CD4-positive, alpha-beta memory T cell (primary cell): Measurements from ENCODE around the gene DTD1. TPM values are rescaled to one million over a fixed set of nuclear protein-coding genes. Genes with fewer than 3 reads are reported as not detected.
A peak's percentile ranks its signal among the peaks of the same experiment; 100 is the strongest.

Source experiments
- CTCF ChIA-PET: fragments of 350-600 bp; sonication (Branson Sonifier 250); formaldehyde crosslinking; loops from one replicate; lab custom pipeline; 2021; ENCODE audit warnings: inconsistent platforms; ENCODE audit not compliant: partially characterized antibody; lab: Charles Lee
- POLR2A ChIA-PET: fragments of 350-600 bp; sonication (Branson Sonifier 250); formaldehyde crosslinking; loops from one replicate; lab custom pipeline; 2021; ENCODE audit not compliant: partially characterized antibody; lab: Charles Lee
- DNase-seq, 5 donors: peaks; one replicate each; pipeline versions ENCODE4 v3.0.0 to v3.0.0-alpha.2; 2020 to 2022; ENCODE audit warnings: mixed read lengths in 1 of 5
- H3K27ac ChIP-seq: one replicate; pipeline ENCODE4 v1.7.0; 2013; ENCODE audit warnings: low read depth, low read length
- H3K27me3 ChIP-seq: 2 replicates; pipeline ENCODE4 v1.7.0; 2013; ENCODE audit warnings: mild to moderate bottlenecking, low read length, moderate library complexity; ENCODE audit not compliant: insufficient read depth
- H3K36me3 ChIP-seq: 2 replicates; pipeline ENCODE4 v1.7.0; 2013; ENCODE audit warnings: mild to moderate bottlenecking, low read length, moderate library complexity; ENCODE audit not compliant: insufficient read depth
- H3K4me1 ChIP-seq: 2 replicates; pipeline ENCODE4 v1.7.0; 2013; ENCODE audit warnings: mild to moderate bottlenecking, low read length, moderate library complexity; ENCODE audit not compliant: insufficient read depth
- H3K4me3 ChIP-seq, 2 donors: one replicate each; pipeline ENCODE4 v1.7.0; 2013; ENCODE audit warnings: low read length in 2 of 2, mild to moderate bottlenecking in 1 of 2
- H3K9me3 ChIP-seq, 2 donors: one replicate each; pipeline ENCODE4 v1.7.0; 2013; ENCODE audit warnings: low read length in 2 of 2, control low read depth in 1 of 2; ENCODE audit not compliant: control insufficient read depth in 1 of 2
- H3K27ac Mint-ChIP-seq, 7 donors: one replicate each; pipeline ENCODE4 v1.8.0; 2020 to 2021; ENCODE audit warnings: mixed read lengths in 7 of 7, mild to moderate bottlenecking in 6 of 7, inconsistent platforms in 3 of 7, moderate library complexity in 3 of 7
- H3K27me3 Mint-ChIP-seq, 2 donors: one replicate each; pipeline ENCODE4 v1.8.0; 2020 to 2021; ENCODE audit warnings: mixed read lengths in 2 of 2
- H3K36me3 Mint-ChIP-seq, 2 donors: one replicate each; pipeline ENCODE4 v1.8.0; 2020 to 2021; ENCODE audit warnings: mixed read lengths in 2 of 2, inconsistent platforms in 1 of 2, mild to moderate bottlenecking in 1 of 2
- H3K4me1 Mint-ChIP-seq, 4 donors: one replicate each; pipeline ENCODE4 v1.8.0; 2020 to 2021; ENCODE audit warnings: mixed read lengths in 4 of 4, mild to moderate bottlenecking in 1 of 4
- H3K4me3 Mint-ChIP-seq, 8 donors: one replicate each; pipeline ENCODE4 v1.8.0; 2020 to 2021; ENCODE audit warnings: mixed read lengths in 8 of 8, mild to moderate bottlenecking in 7 of 8, moderate library complexity in 6 of 8, inconsistent platforms in 3 of 8
- H3K9me3 Mint-ChIP-seq, 8 donors: one replicate each; pipeline ENCODE4 v1.8.0; 2020 to 2021; ENCODE audit warnings: mixed read lengths in 8 of 8, mild to moderate bottlenecking in 5 of 8, inconsistent platforms in 3 of 8, moderate library complexity in 1 of 8
- intact Hi-C: fragments of 100-400 bp; cut with micrococcal nuclease; formaldehyde crosslinking; loops from one replicate; pipeline ENCODE4 v1.15.1; 2023
- polyA plus RNA-seq, 2 donors: library from polyadenylated mRNA; unstranded; fragments of 300-500 nt; fragmentation: Illumina TruSeq; gene quantifications; one replicate each; pipeline ENCODE4 v1.2.3, GENCODE V29; 2021
- total RNA-seq, 2 experiments: library from RNA; stranded (reverse); gene quantifications; one replicate each; pipeline ENCODE4 v1.2.3, GENCODE V29; 2021

The DTD1 gene
- total and polyA plus RNA-seq, 4 experiments from 2014 or later = 15.9 to 61.8 (median 38.0) TPM

DNA sequence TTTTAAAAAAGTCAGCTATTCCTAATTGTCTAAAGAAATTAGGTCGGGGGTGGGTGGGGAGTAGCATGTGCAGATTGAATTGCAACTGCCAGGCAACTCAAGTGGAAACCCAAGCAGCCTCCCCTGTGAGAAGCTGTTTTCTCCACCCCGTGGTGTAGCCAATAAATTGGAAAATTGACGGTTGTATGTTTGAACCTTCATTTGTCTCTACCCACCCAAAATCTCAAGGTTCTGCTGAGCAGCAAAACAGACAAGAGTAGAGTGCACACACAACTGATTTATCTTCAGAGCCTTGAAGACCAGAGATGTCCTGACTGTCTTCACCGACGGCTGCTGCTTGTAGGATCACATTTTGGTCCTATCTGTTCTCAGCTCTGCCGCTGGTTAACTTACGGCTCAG, 88.5 kb downstream of the DTD1 start:
- POLR2A ChIA-PET = no interaction called here
- Mint-ChIP-seq H3K36me3 (peaks cover 9 to 15% of the 10 kb centered on the region in 2 donors), H3K9me3 (no peaks in the 10 kb centered on the region), H3K27me3 (no peaks in the 10 kb centered on the region), H3K4me3 (no peak overlapping the region), H3K27ac (no peak overlapping the region), H3K4me1 (peaks cover 20 to 41% (median 24%) of the 10 kb centered on the region in 4 donors)
- CTCF ChIA-PET = no interaction called here
- Histone ChIP-seq H3K27me3 (no peaks in the 10 kb centered on the region), H3K27ac (no peak overlapping the region), H3K4me3 (no peak overlapping the region), H3K36me3 (no peaks in the 10 kb centered on the region), H3K4me1 (no peaks in the 10 kb centered on the region), H3K9me3 (no peaks in the 10 kb centered on the region)
- intact Hi-C loops = no loop called here
- no peak for DNase-seq

- peaks cover 20 to 34% (median 24%) of the 10 kb centered on the region in 4 donors for H3K4me1 Mint-ChIP-seq
Observed at GRCh38 chr20:18677126-18677525, 89.3 kb downstream of the DTD1 start.

GRCh38 chr20:18678549-18679419, 90.9 kb downstream of the DTD1 start:
- Mint-ChIP-seq H3K27ac (peak overlapping the region in 5 of 7 donors; percentile 20 to 91 (median 65)), H3K4me1 (peaks cover 20 to 34% (median 24%) of the 10 kb centered on the region in 4 donors), H3K27me3 (no peaks in the 10 kb centered on the region), H3K36me3 (peaks cover 9 to 27% of the 10 kb centered on the region in 2 donors), H3K4me3 (peak overlapping the region in 1 of 8 donors; percentile 19), H3K9me3 (no peaks in the 10 kb centered on the region)
- peak in 4 of 5 donors; percentile 0 to 30 (median 8) for DNase-seq
- ChIA-PET CTCF (no interaction called here), POLR2A (no interaction called here)
- Histone ChIP-seq H3K36me3 (no peaks in the 10 kb centered on the region), H3K27me3 (no peaks in the 10 kb centered on the region), H3K4me1 (no peaks in the 10 kb centered on the region), H3K4me3 (no peak overlapping the region), H3K9me3 (no peaks in the 10 kb centered on the region), H3K27ac (no peak overlapping the region)
- intact Hi-C loops = no loop called here

More at GRCh38 chr20:18677126-18677525, 89.3 kb downstream of the DTD1 start:
- CTCF ChIA-PET = no interaction called here
- Mint-ChIP-seq H3K36me3 (peaks cover 9 to 23% of the 10 kb centered on the region in 2 donors), H3K27ac (peak overlapping the region in 1 of 7 donors; percentile 22), H3K27me3 (no peaks in the 10 kb centered on the region), H3K4me3 (no peak overlapping the region), H3K9me3 (no peaks in the 10 kb centered on the region)
- Histone ChIP-seq H3K9me3 (no peaks in the 10 kb centered on the region), H3K4me3 (no peak overlapping the region), H3K27me3 (no peaks in the 10 kb centered on the region), H3K36me3 (no peaks in the 10 kb centered on the region), H3K27ac (no peak overlapping the region), H3K4me1 (no peaks in the 10 kb centered on the region)
- DNase-seq = no peak
- intact Hi-C loops = no loop called here
- POLR2A ChIA-PET = no interaction called here

DNA sequence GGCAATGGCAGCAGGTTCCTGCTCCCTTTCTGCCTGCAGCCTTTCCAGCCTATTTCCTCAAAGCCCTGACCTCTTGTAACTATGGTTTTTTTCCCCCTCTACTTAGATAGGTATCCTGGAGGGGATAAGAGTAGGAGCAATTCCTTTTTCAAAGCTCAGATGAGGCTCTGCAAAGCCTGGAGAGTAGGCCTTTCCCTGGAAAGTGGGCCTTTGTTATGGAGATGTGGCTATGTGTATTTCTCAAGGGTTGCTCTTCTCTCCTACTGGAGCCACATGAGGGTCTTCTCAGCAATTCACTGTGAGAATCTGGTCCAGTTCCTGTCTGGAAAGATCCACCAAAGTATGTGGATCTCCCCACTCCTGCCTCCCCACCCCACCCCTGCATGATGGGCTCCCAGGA, 96.0 kb downstream of the DTD1 start:
- H3K4me1 Mint-ChIP-seq = peaks cover 12 to 19% (median 12%) of the 10 kb centered on the region in 4 donors
- peak overlapping the region in 1 of 7 donors; percentile 50 for H3K27ac Mint-ChIP-seq
- intact Hi-C loops = no loop called here
- Histone ChIP-seq H3K4me1 (no peaks in the 10 kb centered on the region), H3K4me3 (no peak overlapping the region), H3K27me3 (no peaks in the 10 kb centered on the region), H3K36me3 (no peaks in the 10 kb centered on the region), H3K27ac (no peak overlapping the region), H3K9me3 (no peaks in the 10 kb centered on the region)
- no peaks in the 10 kb centered on the region for H3K27me3 Mint-ChIP-seq
- H3K9me3 Mint-ChIP-seq = no peaks in the 10 kb centered on the region
- DNase-seq = no peak
- H3K4me3 Mint-ChIP-seq = no peak overlapping the region
- CTCF ChIA-PET = no interaction called here
- peaks cover 0 to 24% of the 10 kb centered on the region in 2 donors for H3K36me3 Mint-ChIP-seq
- POLR2A ChIA-PET = no interaction called here

GRCh38 chr20:18684775-18685174, 96.9 kb downstream of the DTD1 start:
- H3K9me3 Mint-ChIP-seq = no peaks in the 10 kb centered on the region
- POLR2A ChIA-PET = no interaction called here
- peaks cover 2 to 15% (median 7%) of the 10 kb centered on the region in 4 donors for H3K4me1 Mint-ChIP-seq

DNA sequence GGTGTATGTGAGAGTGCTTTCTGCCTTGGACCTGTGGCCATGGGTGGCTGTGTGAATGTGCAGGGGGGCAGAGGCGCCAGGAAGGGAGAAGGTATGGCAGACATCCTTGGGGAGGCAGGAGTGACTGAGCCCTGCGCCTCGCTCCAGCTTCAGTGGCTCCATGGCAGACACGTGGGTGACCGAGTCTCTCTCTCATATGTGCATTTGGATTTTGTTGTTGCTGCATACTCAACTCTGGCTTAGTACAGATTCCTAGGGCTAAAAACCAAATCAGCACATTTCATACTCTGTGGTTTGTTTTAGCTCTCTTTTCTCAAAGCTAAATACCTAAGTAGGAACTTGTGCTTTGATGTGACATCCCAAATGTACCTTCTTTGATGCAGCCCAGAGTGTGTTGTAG, 97.6 kb downstream of the DTD1 start:
- no peak overlapping the region for H3K4me3 Mint-ChIP-seq

More at GRCh38 chr20:18684775-18685174, 96.9 kb downstream of the DTD1 start:
- Histone ChIP-seq H3K36me3 (no peaks in the 10 kb centered on the region), H3K4me1 (no peaks in the 10 kb centered on the region), H3K4me3 (no peak overlapping the region), H3K27ac (no peak overlapping the region), H3K9me3 (no peaks in the 10 kb centered on the region), H3K27me3 (no peaks in the 10 kb centered on the region)
- peaks cover 1 to 24% of the 10 kb centered on the region in 2 donors for H3K36me3 Mint-ChIP-seq
- CTCF ChIA-PET = no interaction called here
- no peak overlapping the region for H3K4me3 Mint-ChIP-seq
- H3K27me3 Mint-ChIP-seq = no peaks in the 10 kb centered on the region
- H3K27ac Mint-ChIP-seq = peak overlapping the region in 1 of 7 donors; percentile 10
- DNase-seq = no peak
- intact Hi-C loops = no loop called here

DNA sequence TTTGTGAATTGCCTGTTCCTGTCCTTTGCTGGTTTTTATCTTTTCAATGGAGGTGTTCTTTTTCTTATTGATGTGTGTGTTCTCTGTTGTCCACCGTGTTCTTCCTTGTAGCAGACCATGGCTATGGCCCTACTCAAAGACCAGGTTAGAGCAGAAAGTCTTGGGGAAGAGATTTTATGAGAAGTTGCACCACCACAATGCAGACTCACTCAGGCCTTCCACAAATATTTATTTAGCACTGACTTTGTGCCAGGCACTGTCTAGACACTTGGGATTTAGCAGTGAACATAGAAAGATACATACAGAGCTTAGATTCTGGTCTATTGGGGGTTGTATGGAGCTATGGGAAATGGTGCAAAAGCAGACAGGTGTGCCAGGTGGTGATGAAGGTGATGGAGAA, 98.8 kb downstream of the DTD1 start:
- CTCF ChIA-PET = no interaction called here
- Histone ChIP-seq H3K9me3 (no peaks in the 10 kb centered on the region), H3K27me3 (no peaks in the 10 kb centered on the region), H3K4me1 (no peaks in the 10 kb centered on the region), H3K36me3 (no peaks in the 10 kb centered on the region), H3K4me3 (no peak overlapping the region), H3K27ac (no peak overlapping the region)
- Mint-ChIP-seq H3K9me3 (no peaks in the 10 kb centered on the region), H3K36me3 (peaks cover 1 to 16% of the 10 kb centered on the region in 2 donors), H3K27ac (no peak overlapping the region), H3K27me3 (no peaks in the 10 kb centered on the region), H3K4me1 (peaks cover 0 to 18% (median 9%) of the 10 kb centered on the region in 4 donors), H3K4me3 (no peak overlapping the region)
- intact Hi-C loops = no loop called here
- DNase-seq = no peak
- POLR2A ChIA-PET = no interaction called here

More for the DNA sequence above, 97.6 kb downstream of the DTD1 start:
- Histone ChIP-seq H3K27me3 (no peaks in the 10 kb centered on the region), H3K27ac (no peak overlapping the region), H3K36me3 (no peaks in the 10 kb centered on the region), H3K9me3 (no peaks in the 10 kb centered on the region), H3K4me3 (no peak overlapping the region), H3K4me1 (no peaks in the 10 kb centered on the region)
- H3K4me1 Mint-ChIP-seq = peaks cover 0 to 17% (median 9%) of the 10 kb centered on the region in 4 donors
- no peak overlapping the region for H3K27ac Mint-ChIP-seq
- no peaks in the 10 kb centered on the region for H3K27me3 Mint-ChIP-seq
- no peak for DNase-seq
- CTCF ChIA-PET = no interaction called here
- POLR2A ChIA-PET = no interaction called here
- H3K36me3 Mint-ChIP-seq = peaks cover 1 to 24% of the 10 kb centered on the region in 2 donors
- intact Hi-C loops = no loop called here
- H3K9me3 Mint-ChIP-seq = no peaks in the 10 kb centered on the region
